GM15510 (cell line): ENCODE measurements around the gene IQGAP2.

Experiments
- POLR2A ChIP-seq: IDR thresholded peaks from 3 replicates; pipeline ENCODE4 v1.6.1; 2011; ENCODE audit warnings: borderline replicate concordance; ENCODE audit not compliant: insufficient read length; ENCODE audit errors: extremely low read depth

The IQGAP2 gene

GRCh38 chr5:76514713-76515112, 111.6 kb downstream of the IQGAP2 start:
- no peak for TF ChIP-seq POLR2A

DNA sequence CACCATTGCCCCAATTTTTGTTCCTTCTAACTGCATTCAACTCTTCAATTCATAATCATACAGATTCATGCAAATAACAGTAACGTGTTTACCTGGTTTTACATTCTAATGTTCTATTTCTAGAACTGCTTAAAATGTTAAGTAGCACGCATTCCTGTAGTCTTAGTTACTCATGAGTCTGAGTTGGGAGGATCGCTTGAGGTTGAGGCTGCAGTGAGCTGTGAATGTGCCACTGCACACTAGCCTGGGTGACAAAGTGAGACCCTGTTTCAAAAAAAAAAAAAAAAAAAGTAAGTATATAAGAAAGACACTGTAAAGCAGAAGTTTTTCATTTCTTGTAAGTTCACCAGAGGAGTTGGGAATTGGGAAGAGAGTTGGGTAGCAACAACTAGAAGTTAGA, 114.2 kb downstream of the IQGAP2 start:
- TF ChIP-seq POLR2A: no peak

DNA sequence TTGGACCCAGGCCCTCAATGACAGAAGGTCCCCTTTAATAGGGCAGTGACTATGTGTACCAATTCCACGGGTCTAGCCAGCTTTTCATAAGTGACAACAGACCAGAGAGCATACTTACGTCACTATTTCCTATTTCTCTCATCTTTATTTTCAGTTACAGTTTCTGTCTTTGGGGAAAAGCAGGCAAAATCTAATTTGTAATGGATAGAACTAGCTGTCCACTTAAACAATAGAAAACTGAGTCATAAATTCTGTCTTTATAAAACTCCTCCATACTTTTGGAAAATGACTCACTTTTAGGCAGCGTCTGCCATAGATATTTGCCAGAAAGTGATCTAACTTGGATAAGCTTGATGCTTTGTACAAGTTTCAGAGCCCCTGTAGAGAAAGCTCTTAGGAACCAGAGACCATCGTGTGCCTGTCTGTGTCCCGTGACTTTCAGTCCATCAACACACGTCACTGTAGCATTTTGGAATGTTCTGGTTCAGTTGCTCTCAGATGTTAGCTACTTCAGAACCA, 118.2 kb downstream of the IQGAP2 start:
- TF ChIP-seq POLR2A: no peak

- no peak for TF ChIP-seq POLR2A
These were observed 119.2 kb downstream of the IQGAP2 start for GRCh38 chr5:76522103-76522935.

DNA sequence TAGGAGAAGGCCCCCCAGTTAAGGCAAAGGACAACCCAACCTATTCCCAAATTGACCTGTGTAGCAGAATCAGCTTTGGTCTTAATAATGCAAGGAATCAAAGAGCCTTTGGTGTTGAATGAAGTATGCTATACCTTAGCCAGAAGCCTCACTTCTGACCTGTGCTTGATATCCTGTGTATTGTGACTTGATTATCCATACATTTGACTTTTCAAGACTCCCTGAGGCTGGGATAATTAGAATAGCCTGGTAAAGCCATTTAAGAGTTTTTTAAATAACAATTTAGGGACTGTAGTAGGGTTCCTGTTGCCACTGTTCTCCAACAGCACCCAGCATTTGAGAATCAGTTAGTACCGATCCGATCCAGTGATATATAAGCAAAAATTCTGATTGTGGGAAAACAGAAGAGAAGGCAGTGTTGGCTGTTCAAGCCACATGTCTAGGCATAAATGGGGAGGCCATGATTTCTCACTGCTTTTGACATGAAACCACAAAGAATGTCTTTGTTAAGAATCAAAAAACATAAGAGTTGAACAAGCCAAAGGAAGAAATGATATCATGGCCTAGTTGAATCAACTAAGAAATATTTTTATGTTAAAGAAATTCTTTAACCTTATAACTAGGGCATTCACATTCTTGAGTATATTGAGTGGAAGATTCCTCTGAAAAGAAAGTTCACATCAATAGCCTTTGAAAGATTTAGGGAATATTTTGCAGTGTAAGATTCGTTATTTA, 121.2 kb downstream of the IQGAP2 start:
- TF ChIP-seq POLR2A: no peak

- TF ChIP-seq POLR2A: no peak
These were observed 121.8 kb downstream of the IQGAP2 start for GRCh38 chr5:76524868-76525267.

DNA sequence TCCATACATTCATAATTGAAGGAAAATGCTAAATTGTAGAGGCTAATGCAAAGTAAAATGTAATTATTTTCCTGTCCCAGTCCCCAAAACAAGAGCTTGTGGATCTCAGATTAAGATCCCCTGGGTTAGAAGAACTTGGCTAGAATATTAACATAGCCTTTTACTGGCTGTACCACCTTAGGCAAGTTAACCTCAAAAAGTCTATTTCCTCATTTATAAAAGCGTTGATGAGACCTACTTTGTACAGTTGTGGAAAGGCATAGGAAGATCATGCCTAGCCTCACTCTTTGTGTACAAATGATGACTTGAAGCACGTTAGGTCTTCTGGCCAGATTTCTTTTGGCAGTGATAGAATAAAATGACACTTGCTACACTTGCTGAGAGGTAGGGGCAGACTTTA, 122.9 kb downstream of the IQGAP2 start:
- no peak for TF ChIP-seq POLR2A

GRCh38 chr5:76526950-76527583, 124.0 kb downstream of the IQGAP2 start:
- TF ChIP-seq POLR2A: no peak

DNA sequence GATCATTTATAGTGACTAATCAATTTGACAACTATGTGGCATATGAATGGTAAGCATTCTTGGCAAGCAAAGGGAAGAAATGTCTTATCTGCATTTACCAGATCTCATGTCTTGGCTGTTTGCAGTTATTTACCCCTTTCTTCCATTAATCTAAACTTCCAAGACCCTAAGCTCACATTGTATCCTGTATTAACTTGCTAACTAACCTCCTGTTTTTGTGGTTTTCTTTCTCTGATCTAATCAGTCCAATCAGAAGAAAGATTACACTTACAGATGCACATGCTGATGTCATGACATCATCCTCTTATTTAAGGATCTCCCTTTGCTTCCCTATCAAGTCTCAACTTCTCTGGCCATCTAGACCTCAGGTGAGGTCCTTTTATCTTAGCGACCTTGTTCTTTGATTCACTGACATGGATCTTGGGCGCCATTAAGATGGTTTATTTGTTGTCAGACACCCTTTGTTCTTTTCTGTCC, 124.6 kb downstream of the IQGAP2 start:
- no peak for TF ChIP-seq POLR2A

DNA sequence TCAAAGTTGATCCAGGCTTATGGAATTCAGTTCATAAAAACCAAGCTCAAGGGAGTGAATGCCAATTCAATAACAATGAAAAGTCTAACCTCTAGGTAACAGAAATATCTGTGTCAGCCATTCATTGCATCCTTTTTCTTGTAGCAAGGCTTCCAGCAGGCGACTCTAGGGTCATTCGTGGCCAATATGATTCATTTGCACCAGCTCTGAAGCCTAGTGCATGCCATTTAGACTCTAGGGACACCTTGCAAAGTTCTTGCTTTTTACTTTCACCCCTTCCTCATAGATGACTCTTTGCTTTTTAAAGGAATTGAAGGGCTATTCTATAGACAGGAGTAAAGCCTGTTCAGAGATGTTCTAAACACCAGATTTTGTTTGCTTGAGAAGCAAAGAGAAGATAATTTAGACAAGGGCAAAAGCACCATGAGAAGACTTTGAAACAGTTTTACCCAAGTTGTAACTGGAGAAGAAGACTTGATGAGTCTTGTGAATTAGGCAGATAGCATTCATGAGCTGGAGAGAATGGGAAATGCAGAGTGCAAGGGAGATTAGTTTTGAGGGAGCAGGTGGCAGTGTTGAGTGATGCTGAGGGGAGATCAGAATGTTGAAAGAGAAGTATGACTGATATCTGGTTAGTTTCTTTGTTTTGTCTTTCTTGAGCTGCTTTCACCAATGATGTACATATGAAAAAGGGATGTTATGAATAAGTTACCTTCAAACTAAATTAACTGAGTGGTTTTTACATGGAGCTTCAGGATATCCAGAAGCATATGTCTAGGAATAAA, 125.7 kb downstream of the IQGAP2 start:
- no peak for TF ChIP-seq POLR2A

DNA sequence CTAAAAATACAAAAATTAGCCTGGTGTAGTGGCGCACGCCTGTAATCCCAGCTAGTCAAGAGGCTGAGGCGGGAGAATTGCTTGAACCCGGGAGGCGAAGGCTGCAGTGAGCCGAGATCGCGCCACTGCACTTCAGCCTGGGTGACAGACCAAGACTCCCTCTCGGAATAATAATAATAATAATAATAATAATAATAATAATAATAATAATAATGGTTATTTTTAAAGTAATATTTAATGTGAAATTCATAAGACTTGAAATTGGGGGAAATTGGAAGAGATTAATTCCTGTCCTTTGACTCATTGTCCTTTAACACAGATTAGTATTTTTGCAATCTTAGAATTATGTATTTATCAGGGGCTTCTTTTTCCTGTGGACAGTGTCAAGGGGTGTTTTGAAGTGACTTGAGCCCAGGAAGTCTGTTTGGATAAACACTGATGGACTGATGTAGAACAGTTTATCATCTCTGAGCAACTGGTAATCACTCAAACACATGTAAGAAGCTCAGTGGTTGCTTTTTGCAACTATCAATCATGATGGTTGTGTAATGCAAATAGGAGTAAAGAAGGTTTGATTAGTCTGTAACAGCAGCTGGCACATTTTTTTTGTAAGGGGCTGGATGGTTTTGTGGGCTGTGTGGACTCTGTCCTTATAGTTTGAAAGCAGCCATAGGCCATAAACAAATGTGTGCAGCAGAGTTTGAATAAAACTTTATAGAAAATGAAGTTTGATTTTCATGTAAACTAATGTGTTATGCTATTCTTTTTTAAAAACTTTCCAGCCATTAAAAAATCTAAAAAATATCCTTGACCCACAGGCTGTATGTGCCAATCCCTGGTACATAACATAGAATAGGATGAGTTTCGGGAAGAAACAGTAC, 126.6 kb downstream of the IQGAP2 start:
- TF ChIP-seq POLR2A: no peak

GRCh38 chr5:76532052-76532451, 129.0 kb downstream of the IQGAP2 start:
- no peak for TF ChIP-seq POLR2A

DNA sequence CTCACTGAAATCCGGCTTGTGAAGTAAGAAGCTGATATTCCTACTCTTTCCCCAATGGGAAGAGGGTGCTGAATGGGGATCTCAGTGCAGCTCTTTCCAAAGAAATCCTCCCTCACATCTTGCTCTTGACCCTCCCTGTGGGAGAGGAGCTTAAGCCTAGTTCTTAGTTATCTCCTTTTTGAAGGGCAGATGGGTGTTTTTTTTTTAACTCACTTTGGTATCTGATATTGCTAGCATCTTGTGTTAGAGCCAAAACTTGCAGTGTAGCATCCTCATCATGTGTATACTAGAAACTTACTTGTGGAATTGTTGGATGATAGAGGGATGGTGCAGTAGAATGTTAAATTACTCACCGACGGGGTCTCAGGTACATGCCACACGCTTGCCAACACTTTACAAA, 129.9 kb downstream of the IQGAP2 start:
- TF ChIP-seq POLR2A: no peak
